ENCODE results near the gene CDY1B.
"Not testable (repeated sequence)": the region's sequence is repeated elsewhere in the genome, so short reads cannot be mapped to it uniquely, and the experiment has no call there.

The CDY1B gene, protein sequence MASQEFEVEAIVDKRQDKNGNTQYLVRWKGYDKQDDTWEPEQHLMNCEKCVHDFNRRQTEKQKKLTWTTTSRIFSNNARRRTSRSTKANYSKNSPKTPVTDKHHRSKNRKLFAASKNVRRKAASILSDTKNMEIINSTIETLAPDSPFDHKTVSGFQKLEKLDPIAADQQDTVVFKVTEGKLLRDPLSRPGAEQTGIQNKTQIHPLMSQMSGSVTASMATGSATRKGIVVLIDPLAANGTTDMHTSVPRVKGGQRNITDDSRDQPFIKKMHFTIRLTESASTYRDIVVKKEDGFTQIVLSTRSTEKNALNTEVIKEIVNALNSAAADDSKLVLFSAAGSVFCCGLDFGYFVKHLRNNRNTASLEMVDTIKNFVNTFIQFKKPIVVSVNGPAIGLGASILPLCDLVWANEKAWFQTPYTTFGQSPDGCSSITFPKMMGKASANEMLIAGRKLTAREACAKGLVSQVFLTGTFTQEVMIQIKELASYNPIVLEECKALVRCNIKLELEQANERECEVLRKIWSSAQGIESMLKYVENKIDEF

DNA sequence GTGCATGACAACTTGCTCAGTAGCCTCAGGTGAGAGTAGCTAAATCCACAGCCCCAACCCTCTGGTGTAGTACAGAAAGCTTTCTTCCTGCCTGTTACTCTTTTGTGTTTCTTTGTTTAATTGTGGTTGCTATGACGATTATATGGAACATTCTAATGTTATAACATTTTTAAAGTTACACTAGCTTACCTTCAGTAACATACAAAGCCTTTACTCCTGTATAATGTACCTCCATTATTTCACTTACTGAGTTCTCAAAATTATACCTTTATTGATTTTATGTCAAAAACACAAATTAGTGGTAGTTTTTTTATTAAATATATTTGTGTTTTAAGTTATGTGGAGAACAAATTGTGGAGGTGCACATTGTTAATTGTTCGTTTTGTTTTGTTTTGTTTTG is at the start of gene CDY1B:
Gene CDY1B (minus strand): TSS at position 101 of the 400 bp plus-strand sequence. CDS start 331 bp downstream, outside the sequence.
- not testable (repeated sequence) for DNase-seq (ENCODE audit: low read depth)

DNA sequence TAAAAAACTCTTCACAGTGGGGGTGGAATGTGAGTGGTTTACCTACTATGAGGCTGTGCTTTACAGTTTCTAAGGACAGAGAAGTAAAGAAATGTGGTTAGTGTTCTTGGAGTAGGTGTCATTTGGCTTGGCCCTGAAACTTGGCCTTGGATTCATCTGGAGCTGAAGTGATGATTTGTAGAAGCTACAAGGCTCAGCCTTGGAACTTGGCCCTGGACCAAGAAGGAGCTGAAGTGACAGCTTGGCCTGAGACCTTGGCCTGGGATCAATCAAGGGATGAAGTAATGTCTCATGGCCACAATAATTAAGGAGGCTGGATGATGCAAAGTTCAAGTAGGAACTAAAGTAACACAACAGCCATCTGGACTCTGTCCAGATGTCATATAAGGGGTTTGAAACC is 1.7 kb upstream of the CDY1B start:
- DNase-seq (ENCODE audit: low read depth), result not testable (repeated sequence)

DNA sequence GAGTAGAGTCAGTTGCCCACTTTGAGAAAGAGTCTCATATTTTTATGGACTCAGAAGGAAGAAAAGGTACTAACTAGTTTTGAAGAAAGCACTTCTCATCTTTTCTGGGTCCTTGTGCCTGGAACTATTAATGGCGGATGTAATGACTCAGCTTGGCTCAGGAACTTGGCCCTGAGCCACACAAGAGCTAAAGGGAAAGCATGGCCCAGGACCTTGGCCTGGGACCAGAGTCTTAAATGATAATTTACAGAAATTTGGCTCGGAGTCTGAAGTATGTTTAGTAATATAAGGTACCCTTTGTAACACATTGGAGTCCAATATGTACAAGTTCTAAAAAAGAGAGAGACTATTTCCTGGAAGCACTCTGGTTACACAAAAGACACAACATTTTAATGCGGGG is 4.6 kb downstream of the CDY1B start:
- not testable (repeated sequence) for DNase-seq (ENCODE audit: low read depth)

DNA sequence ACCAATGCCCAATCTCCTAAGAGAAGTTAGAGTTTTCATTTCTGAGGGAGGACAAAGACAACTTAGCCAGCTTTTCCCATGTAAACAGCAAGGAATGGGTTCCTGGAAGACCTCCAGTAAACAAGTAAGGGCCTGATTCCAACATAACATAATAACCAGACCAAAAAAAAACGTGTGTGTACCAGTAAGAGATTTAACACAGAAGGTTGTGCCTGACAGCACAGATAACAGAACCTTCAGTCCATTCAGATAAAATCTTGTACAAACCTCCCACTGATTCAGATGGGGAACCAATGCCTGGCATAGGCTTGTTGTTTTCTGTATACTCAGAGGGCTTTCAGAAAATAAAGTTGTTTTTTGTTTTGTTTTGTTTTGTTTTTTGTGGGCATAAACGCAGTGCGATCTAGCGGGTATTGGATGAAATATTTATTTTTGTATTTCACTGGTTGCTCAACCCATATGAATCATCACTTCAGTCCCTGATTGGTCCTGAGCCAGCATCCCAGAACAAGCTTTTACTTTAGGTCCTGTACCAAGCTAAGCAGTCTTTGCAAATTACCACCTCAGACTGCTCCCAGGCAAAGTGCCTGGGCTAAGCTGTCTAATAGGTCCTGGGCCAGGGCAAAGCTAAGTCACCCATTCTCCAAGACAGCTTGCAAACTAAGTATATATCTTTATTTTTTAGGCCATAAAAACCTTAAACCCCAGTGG is 8.7 kb downstream of the CDY1B start:
- not testable (repeated sequence) for DNase-seq (ENCODE audit: low read depth)

DNA sequence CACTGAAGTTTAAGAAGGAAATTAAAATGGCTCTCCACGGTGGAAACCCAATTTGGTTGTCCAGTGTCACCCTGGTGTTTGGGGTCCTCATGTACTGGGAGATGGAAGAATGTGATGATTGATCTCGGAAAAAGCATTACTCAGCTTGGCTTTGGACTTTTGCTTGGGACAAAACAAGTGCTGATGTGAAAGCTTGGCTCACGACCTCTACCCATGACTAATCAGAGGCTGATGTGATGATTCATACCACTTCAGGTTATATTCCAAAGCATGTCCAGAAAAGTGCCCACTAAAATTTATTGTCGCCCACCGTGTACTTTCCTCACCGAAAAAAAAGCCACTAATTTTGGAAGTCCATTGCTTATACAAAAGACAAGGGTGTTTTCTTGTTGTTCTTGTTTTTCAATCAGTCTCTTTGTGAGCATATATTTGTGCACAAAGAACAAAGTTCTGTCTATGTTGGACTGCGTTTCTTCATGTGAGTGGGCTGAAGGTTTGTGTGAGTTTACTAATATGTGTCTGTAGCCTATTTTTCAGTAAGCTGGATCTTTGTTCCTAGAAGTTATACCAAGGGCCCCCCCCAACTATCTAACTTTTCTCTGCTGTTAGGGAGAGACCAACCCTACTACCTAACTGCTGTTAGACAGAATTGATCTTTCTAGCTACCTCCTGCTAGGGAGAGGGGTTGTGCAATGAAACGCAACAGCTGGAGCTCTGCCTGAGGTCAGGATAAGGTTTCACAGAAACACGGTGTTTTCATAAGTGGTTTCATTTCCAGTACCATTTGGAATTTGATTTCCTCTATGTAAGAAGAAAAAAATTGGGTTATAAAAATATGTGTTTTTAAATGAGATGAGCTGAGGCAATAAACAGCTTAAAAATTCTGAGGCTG is 21.4 kb downstream of the CDY1B start:
- DNase-seq (ENCODE audit: low read depth), result not testable (repeated sequence)
